HG02938 (cell line): ENCODE data around the gene LHX6.

ENCODE experiments used
- ATAC-seq: cut with Tn5 transposase; IDR thresholded peaks from one replicate; pipeline ENCODE4 v1.9.1; 2021; ENCODE audit warnings: mild to moderate bottlenecking, moderate library complexity; ENCODE audit not compliant: unreplicated experiment

LHX6 gene

DNA sequence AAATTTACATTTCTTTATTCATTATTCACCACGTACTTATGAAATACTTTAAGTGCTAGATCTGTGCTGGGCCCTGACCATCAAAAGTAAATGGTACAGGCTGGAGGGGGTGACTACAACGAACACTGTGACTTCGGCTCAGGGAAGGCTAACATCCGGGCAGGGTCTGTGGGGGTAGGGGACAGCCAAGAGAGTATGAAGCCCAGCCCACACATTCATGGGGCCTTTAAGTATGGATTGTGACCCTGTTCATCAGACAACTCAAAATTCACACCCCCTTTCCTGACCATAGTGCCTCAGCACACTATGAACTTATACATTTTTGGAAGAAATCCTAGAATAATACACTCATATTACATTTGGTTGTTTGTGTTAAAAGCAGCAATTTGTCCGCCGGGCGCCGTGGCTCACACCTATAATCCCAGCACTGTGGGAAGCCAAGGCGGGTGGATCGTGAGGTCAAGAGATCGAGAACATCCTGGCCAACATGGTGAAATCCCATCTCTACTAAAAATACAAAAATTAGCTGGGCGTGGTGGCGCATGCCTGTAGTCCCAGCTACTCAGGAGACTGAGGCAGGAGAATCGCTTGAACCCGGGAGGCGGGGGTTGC, 35.7 kb downstream of the LHX6 start:
- no peak for ATAC-seq

- no peak for ATAC-seq
These were observed 36.4 kb downstream of the LHX6 start for GRCh38 chr9:122192261-122192875.

GRCh38 chr9:122191584-122191983, 37.2 kb downstream of the LHX6 start:
- no peak for ATAC-seq

DNA sequence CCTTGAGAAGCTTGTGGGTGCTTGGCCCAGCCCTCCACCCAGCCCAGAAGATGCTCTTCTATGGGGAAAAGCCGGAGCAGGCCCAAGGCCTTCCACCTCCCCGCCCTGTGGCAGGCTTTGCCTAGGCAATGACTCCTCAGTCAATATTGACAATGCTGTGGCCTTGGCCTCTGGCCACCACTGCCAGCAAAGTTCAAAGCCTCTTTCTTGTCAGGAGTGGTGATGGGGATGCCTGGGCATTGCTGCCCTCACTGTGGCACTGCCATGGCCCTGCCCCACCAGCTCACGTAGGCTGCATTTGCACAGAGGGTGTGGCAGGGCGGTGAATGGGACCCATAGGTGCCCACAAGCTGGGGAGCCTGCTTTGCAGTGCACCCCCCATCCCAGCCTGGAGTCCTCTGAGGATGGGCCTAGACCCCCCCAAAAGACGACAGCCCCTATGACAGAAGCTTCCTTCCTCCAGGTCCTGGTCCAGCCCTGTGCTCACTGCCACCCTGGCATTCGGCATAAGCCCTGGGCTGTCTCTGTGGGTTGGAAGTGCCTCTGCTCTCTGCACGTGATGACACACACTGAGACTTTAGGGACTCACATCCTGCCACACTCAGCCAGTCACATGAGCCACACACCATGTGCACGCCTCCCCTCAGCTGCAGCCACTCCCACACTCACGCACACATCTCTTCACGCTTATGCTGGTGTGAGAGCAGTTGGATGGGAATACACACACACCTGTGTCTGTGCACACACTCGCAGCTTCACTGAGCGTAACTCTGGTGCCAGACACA, 38.0 kb downstream of the LHX6 start:
- no peak for ATAC-seq

DNA sequence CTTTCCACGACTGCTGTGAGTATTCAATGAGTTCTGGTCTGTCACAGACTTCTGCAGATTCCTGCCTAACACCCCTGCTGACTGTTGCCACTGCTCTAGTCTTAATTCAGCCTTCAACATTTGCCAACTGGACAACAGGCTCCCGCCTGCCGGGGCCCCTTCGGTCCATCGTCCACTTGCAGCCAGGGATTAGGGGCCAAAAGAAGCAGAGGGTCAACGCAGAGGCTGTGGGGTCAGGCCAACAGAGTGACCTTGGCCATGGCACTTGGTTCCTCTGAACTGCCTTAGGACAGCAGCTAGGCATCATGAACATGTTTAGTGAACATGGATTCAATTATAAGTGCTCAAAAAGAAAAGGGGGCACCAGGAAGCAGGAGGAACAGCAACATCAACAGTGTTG, 40.4 kb downstream of the LHX6 start:
- no peak for ATAC-seq

GRCh38 chr9:122186777-122187470, 41.8 kb downstream of the LHX6 start:
- no peak for ATAC-seq

DNA sequence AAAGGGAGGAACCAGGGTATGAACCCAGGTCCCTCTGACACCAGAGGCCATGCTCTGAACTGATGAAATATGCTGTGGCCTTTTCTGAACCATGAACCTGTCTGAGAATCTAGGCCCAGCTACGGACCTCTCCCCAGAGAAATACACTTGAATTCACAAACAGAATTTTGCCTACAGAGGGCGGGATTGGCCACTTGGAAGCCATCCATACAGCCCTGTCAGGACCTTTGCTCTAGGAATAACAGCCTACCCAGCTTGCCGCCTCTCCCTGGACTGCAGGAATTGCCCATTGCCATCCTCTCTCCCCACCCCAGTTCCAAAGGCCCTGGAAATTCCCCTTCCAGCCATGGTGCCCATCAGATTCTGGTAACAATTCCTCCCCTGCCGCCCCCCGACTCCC, 42.5 kb downstream of the LHX6 start:
- ATAC-seq, result no peak

DNA sequence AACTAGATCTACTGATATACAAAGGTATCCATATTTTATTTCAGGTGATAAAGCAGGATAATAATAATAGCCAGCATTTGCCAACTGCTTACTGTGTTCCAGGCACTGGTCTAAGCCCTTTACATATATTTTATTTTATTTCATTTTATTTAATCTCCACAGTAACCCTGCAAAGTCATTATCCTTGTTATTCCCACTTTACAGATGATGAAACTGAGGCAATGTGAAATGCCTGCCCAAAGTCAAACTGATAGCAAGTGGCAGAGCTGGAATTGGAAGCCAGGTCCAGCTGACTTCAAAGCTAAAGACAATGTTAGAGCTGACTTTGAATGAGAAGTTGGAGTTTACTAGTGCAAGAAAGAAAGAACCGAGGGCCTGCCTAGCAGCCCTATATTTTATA, 44.2 kb downstream of the LHX6 start:
- ATAC-seq, result no peak

GRCh38 chr9:122183501-122183900, 45.3 kb downstream of the LHX6 start:
- no peak for ATAC-seq

DNA sequence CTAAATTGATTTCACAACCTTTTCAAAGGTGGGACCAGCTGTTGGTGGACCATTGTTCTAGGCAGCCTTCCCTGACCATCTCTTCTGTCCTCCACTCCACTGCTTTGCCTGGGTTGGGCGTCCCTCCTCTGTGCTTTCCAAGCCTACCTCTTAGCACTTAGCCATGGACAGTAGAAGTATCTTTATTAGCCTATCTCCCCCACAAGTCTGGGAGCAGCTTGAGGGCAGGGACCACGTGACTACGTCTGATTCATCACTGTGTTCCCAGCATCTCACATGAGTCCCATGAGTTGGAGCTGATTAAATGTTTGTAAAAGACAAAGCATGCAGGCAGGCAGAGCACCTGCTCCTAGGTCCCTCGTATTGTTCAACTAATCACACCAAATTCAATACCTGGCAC, 48.1 kb downstream of the LHX6 start:
- no peak for ATAC-seq

GRCh38 chr9:122179690-122180074, 49.1 kb downstream of the LHX6 start:
- ATAC-seq, result no peak

- ATAC-seq, result no peak
These were observed 49.6 kb downstream of the LHX6 start for GRCh38 chr9:122179054-122179689.

- ATAC-seq, result no peak
These were observed 51.8 kb downstream of the LHX6 start for GRCh38 chr9:122176916-122177315.

DNA sequence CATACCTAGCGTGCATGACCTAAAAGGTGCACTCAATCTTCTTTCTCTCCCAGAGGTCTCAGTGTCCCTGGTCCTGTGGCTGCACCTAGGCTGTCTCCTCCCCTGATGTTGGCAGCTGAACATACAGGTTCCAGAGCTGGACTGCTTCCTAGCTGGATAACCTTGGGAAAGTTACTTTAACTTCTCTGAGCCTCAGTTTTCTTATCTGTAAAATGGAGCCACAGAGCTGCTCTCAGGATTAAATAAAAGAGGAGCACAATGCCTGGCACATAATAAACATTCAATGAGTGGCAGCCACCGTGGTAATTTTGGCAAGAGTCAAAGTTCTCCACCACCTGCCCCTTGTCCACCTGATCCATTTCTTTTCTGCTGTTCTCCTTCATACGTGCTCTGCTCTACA, 55.1 kb downstream of the LHX6 start:
- ATAC-seq, result no peak

- no peak for ATAC-seq
These were observed 56.6 kb downstream of the LHX6 start for GRCh38 chr9:122172131-122172530.

- no peak for ATAC-seq
These were observed 60.4 kb downstream of the LHX6 start for GRCh38 chr9:122168356-122168755.

DNA sequence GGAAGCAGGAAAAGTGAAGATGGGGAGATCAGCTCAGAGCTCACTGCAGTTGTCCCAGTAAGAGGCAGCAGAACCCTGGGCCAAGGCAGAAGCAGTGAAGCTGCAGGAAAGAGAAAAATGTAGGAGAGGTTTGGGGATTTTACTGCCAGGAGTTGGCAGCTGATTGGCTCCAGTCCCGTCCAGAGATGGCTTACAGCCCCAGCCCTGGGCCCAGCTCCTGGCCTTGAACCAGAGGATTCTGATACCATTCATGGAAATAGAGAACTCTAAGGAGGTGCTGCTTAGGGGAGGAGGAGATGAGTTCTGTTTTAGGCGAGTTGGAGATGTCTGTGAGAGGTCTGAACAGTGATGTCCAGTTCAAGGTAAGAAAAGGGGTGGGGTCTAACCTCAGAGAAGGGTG, 64.5 kb downstream of the LHX6 start:
- no peak for ATAC-seq

DNA sequence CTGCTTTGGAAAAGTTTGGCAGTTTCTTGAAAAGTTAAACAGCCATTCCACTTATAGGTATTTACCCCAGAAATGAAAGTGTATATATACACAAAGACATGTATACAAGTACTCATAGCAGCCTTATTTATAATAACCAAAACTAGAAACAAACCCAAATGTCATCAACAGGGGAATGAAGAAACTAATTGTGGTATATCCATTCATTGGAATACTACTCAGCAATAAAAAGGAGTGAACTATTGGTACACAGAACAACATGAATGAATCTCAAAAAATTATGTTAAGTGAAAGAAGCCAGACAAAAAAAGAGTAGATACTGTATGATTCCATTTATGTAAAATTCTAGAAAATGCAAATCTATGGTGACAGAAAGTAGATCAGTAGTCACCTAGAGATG, 66.3 kb downstream of the LHX6 start:
- no peak for ATAC-seq

DNA sequence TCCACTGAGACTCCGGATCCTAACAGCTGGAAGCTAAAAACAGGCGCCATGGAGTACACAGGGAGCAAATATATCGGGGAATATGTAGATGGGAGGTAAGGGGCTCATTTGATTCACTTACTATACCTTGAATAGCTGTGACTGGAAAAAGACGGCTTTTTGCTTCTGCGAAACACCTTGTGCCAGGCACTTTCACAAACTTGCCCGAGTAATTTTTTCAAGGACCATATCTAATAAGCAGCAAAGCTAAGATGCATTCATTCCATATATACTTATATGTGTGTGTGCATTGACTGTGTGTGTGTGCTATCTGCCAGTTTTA, 68.9 kb downstream of the LHX6 start:
- ATAC-seq, result no peak

DNA sequence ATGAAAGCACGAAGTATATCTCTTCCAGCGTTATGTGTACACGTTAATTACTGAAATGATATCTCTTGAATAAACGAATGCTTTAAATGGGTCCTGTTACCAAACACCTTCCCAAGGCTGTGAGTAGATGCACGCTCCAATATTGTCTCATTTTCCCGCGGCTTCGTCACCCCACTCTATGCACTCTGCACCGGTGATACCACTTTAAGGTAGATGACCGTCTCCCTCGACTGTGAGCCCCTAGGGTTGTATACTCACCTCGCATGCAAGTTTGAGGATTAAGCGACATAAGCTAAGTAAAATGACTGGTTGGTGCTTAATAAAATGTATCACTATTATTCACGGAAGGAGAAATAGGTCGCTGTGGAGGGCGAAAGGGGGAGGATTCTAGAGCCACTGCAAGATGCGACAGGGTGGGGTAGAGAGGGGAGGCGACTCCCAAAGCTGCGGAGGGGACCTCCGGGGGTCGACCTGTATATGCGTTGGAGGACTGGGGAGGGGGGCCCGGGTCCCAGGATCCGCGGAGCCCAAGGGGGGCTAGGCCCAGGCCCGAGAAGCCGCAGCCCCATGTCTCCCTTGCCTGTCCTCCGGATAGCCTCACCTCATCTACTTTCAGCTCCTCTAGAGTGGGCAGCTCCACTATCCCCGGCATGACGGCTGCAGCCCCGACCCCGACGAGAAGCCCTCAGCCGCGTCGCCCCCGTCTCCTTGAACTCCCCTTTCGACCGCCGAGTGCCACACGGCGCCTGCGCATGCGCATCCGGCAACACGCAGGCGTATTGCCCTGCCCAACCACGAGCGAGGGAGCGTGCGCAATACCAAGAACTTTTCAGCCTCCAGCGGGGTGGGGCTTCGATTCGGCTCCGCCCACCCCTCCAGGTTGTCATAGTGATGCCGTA, 69.5 kb downstream of the LHX6 start, which contains the start of the genes MORN5 and NDUFA8:
Gene MORN5, plus strand, starts transcription at position 883 of the 899 bp plus-strand sequence. CDS start 65 bp downstream, outside the sequence.
Gene NDUFA8, minus strand, starts transcription at position 754 of the 899 bp plus-strand sequence. Its CDS starts 102 bp downstream, at position 652.
- ATAC-seq, result peak; percentile 92
